ENCODE measurements around the gene CLSTN2.
A peak's percentile ranks its signal among the peaks of the same experiment; 100 is the strongest.

The CLSTN2 gene

DNA sequence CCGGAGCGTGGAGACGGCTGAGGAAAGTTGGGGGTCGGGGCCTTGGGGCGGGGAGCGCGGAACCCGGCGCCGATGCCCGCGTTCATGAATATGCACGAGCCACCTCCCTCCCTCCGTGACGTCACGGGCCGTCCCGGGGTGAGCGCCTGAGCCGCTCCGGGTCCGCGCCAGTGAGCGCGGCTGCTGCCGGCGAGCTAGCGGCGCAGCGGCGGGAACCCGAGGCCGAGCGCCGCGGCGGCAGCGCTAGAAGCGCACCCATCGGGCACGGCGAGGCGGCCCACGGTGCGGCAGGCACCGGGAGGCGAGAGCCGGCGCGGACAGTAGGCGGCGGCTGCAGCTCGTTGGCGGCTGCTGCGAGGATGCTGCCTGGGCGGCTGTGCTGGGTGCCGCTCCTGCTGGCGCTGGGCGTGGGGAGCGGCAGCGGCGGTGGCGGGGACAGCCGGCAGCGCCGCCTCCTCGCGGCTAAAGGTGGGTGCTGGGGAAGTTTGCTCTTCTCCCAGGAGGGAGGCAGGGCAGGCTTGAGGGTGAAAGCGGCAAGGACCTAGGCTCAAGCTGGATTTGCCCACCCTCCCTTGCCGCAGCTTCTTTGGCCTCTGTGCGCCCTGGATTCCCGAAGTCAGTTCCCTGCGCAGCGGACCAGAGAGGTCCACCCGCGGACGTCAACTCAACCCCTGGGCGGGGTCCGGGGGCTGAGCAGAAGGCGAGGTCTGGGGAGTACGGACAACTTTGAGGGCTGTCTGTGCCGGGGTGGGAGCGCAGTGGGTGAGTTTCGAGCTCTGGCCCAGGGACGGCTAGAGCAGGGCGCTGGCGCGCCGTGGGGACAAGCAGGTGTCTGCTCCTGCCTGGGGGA is at the start of gene CLSTN2:
Gene CLSTN2 (plus strand): TSS at position 170 of the 850 bp plus-strand sequence.
- ChIA-PET CTCF (interaction anchor here (0.6 kb wide), 1 partner anchor 52 kb away, joined by 3 read pairs; no protein-coding TSS in a partner anchor), POLR2A (interaction anchor here (1.0 kb wide), 1 partner anchor 221 kb away, joined by 3 read pairs; no protein-coding TSS in a partner anchor)
- TF ChIP-seq SUZ12 (IDR thresholded peaks at IDR 0.05) (no peak), NFRKB (IDR thresholded peaks at IDR 0.05) (no peak), L3MBTL2 (conservative IDR thresholded peaks at IDR 0.05) (no peak), FOXA1 (IDR thresholded peaks at IDR 0.05) (no peak), CTBP1 (IDR thresholded peaks at IDR 0.05; ENCODE audit: borderline replicate concordance) (no peak), HDGF (IDR thresholded peaks at IDR 0.05; ENCODE audit: borderline replicate concordance) (no peak), TARDBP (IDR thresholded peaks at IDR 0.05) (no peak), LEF1 (IDR thresholded peaks at IDR 0.05; ENCODE audit: borderline replicate concordance) (no peak), FOXK2 (IDR thresholded peaks at IDR 0.05) (no peak), FOXM1 (IDR thresholded peaks at IDR 0.05; ENCODE audit: borderline replicate concordance) (no peak), BHLHE40 (IDR thresholded peaks at IDR 0.05; ENCODE audit: borderline replicate concordance) (no peak), ELF4 (IDR thresholded peaks at IDR 0.05) (no peak), SP1 (IDR thresholded peaks at IDR 0.05) (no peak), ARNT (IDR thresholded peaks at IDR 0.05) (no peak), ZNF384 (IDR thresholded peaks at IDR 0.05) (no peak)
- TF ChIP-seq, protein P1, sequence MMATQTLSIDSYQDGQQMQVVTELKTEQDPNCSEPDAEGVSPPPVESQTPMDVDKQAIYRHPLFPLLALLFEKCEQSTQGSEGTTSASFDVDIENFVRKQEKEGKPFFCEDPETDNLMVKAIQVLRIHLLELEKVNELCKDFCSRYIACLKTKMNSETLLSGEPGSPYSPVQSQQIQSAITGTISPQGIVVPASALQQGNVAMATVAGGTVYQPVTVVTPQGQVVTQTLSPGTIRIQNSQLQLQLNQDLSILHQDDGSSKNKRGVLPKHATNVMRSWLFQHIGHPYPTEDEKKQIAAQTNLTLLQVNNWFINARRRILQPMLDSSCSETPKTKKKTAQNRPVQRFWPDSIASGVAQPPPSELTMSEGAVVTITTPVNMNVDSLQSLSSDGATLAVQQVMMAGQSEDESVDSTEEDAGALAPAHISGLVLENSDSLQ (IDR thresholded peaks at IDR 0.05), result no peak
- peak; percentile 76 for DNase-seq (ENCODE audit: extremely low spot score)

DNA sequence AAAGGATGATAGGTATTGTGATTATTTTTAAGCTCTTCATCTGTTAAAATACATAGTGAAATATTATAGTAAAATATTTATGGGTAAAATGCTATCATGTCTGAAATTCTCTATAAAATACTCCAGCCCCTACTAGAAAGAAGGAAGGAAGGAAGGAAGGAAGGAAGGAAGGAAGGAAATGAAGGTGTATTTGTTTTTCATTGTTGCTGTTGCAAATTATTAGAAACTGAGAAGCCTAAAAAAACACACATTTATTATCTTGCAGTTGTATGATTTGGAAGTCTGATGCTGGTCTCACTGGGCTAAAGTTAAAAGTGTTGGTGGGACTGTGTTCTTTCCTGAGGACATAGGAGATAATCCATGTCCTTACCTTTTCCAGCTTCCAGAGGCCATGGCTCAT is 47.6 kb upstream of the CLSTN2 start:
- CTCF ChIA-PET, result no interaction called here
- DNase-seq (ENCODE audit: extremely low spot score), result no peak
- POLR2A ChIA-PET, result no interaction called here
- TF ChIP-seq SUZ12 (IDR thresholded peaks at IDR 0.05), result no peak
- TF ChIP-seq TARDBP (IDR thresholded peaks at IDR 0.05), result no peak
- TF ChIP-seq FOXA1 (IDR thresholded peaks at IDR 0.05), result no peak
- no peak for TF ChIP-seq ARNT (IDR thresholded peaks at IDR 0.05)
- no peak for TF ChIP-seq FOXK2 (IDR thresholded peaks at IDR 0.05)
- TF ChIP-seq BHLHE40 (IDR thresholded peaks at IDR 0.05; ENCODE audit: borderline replicate concordance), result no peak

DNA sequence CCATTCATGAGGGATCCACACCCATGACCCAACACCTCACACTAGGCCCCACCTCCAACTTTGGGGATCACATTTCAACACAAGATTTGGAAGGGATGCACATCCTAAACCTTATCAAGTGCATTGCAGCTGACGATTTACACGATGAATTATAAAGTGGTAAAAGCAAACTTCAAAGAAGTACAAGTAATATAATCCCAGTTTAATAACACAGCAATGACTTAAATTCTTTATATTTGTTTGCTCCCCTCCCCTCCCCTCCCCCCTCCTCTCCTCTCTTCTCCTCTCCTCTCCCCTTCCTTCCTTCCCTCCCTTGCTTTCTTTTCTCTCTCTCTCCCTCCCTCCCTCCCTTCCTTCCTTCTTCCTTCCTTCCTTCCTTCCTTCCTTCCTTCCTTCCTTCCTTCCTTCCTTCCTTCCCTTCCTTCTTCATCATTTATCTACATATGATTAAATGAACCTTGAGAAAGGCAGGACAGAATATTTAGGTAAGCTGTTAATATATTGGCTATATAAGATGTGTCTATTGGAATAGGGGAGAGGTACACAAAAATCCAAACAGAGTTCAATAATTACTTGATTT is 46.3 kb upstream of the CLSTN2 start:
- CTCF ChIA-PET, result no interaction called here
- DNase-seq (ENCODE audit: extremely low spot score), result no peak
- no peak for TF ChIP-seq TARDBP (IDR thresholded peaks at IDR 0.05)
- TF ChIP-seq NFRKB (IDR thresholded peaks at IDR 0.05), result no peak
- TF ChIP-seq SUZ12 (IDR thresholded peaks at IDR 0.05), result no peak
- no peak for TF ChIP-seq SP1 (IDR thresholded peaks at IDR 0.05)
- TF ChIP-seq, protein P1 (IDR thresholded peaks at IDR 0.05), result no peak
- no peak for TF ChIP-seq FOXA1 (IDR thresholded peaks at IDR 0.05)
- no peak for TF ChIP-seq CTBP1 (IDR thresholded peaks at IDR 0.05; ENCODE audit: borderline replicate concordance)
- TF ChIP-seq BHLHE40 (IDR thresholded peaks at IDR 0.05; ENCODE audit: borderline replicate concordance), result no peak
- TF ChIP-seq LEF1 (IDR thresholded peaks at IDR 0.05; ENCODE audit: borderline replicate concordance), result no peak
- TF ChIP-seq FOXK2 (IDR thresholded peaks at IDR 0.05), result no peak
- TF ChIP-seq FOXM1 (IDR thresholded peaks at IDR 0.05; ENCODE audit: borderline replicate concordance), result no peak
- no peak for TF ChIP-seq ZNF384 (IDR thresholded peaks at IDR 0.05)
- TF ChIP-seq L3MBTL2 (conservative IDR thresholded peaks at IDR 0.05), result no peak
- TF ChIP-seq HDGF (IDR thresholded peaks at IDR 0.05; ENCODE audit: borderline replicate concordance), result no peak
- no peak for TF ChIP-seq ARNT (IDR thresholded peaks at IDR 0.05)
- TF ChIP-seq ELF4 (IDR thresholded peaks at IDR 0.05), result no peak
- POLR2A ChIA-PET, result no interaction called here

- TF ChIP-seq FOXM1 (IDR thresholded peaks at IDR 0.05; ENCODE audit: borderline replicate concordance), result no peak
- no peak for TF ChIP-seq LEF1 (IDR thresholded peaks at IDR 0.05; ENCODE audit: borderline replicate concordance)
- TF ChIP-seq NFRKB (IDR thresholded peaks at IDR 0.05), result no peak
- TF ChIP-seq, protein P1 (IDR thresholded peaks at IDR 0.05), result no peak
- TF ChIP-seq CTBP1 (IDR thresholded peaks at IDR 0.05; ENCODE audit: borderline replicate concordance), result no peak
- TF ChIP-seq L3MBTL2 (conservative IDR thresholded peaks at IDR 0.05), result no peak
- TF ChIP-seq SUZ12 (IDR thresholded peaks at IDR 0.05), result no peak
- TF ChIP-seq ELF4 (IDR thresholded peaks at IDR 0.05), result no peak
- TF ChIP-seq BHLHE40 (IDR thresholded peaks at IDR 0.05; ENCODE audit: borderline replicate concordance), result no peak
- TF ChIP-seq HDGF (IDR thresholded peaks at IDR 0.05; ENCODE audit: borderline replicate concordance), result no peak
- TF ChIP-seq SP1 (IDR thresholded peaks at IDR 0.05), result no peak
- TF ChIP-seq ZNF384 (IDR thresholded peaks at IDR 0.05), result no peak
- no peak for TF ChIP-seq FOXK2 (IDR thresholded peaks at IDR 0.05)
- TF ChIP-seq FOXA1 (IDR thresholded peaks at IDR 0.05), result no peak
- POLR2A ChIA-PET, result no interaction called here
- CTCF ChIA-PET, result no interaction called here
- DNase-seq (ENCODE audit: extremely low spot score), result no peak
Observed at GRCh38 chr3:139893267-139893962, 41.6 kb upstream of the CLSTN2 start.

- TF ChIP-seq FOXK2 (IDR thresholded peaks at IDR 0.05), result no peak
- no peak for DNase-seq (ENCODE audit: extremely low spot score)
- CTCF ChIA-PET, result no interaction called here
- POLR2A ChIA-PET, result no interaction called here
Observed at GRCh38 chr3:139893963-139894642, 40.9 kb upstream of the CLSTN2 start.

All from HEK293T (cell line).